Thyroid gland (tissue), 4 donors: ENCODE data around the gene BMERB1.

Source experiments
- POLR2A ChIP-seq, 2 donors: fragments of 450-650 bp; IDR thresholded peaks; one replicate each; pipeline ENCODE4 v1.6.1; 2017; ENCODE audit warnings: antibody characterized with exemption in 2 of 2, mild to moderate bottlenecking in 2 of 2, moderate library complexity in 1 of 2
- TF ChIP-seq, protein P1 (sequence below), 6 experiments: fragments of 200-600 bp in 3 of 6; fragments of 450-650 bp in 3 of 6; sonication (generic) in 3 of 6; IDR thresholded peaks; one replicate each; pipeline ENCODE4 v1.5.1; 2016 to 2019; ENCODE audit warnings: antibody characterized with exemption in 6 of 6, mild to moderate bottlenecking in 2 of 6, inconsistent platforms in 1 of 6, moderate library complexity in 1 of 6

DNA sequence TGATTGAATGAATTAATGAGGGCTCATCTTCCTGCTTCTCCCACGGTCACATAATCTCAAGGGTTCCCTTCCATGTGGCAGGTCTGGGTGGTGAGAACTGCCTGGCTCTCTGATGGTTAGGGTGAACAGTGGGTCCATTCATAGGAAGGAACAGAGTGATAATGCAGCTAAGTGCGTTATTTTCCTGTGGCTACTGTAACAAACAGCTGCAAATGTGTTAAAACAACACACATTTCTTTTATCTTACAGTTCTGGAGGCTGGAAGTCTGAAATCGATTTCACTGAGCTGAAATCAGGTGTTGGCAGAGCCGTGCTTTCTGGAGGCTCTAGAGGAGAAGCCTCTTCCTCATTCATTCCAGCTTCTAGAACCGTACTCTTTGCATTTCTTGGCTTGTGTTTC is 95.3 kb downstream of the BMERB1 start:
- no peak for TF ChIP-seq POLR2A (IDR thresholded peaks at IDR 0.05)
- TF ChIP-seq, protein P1, sequence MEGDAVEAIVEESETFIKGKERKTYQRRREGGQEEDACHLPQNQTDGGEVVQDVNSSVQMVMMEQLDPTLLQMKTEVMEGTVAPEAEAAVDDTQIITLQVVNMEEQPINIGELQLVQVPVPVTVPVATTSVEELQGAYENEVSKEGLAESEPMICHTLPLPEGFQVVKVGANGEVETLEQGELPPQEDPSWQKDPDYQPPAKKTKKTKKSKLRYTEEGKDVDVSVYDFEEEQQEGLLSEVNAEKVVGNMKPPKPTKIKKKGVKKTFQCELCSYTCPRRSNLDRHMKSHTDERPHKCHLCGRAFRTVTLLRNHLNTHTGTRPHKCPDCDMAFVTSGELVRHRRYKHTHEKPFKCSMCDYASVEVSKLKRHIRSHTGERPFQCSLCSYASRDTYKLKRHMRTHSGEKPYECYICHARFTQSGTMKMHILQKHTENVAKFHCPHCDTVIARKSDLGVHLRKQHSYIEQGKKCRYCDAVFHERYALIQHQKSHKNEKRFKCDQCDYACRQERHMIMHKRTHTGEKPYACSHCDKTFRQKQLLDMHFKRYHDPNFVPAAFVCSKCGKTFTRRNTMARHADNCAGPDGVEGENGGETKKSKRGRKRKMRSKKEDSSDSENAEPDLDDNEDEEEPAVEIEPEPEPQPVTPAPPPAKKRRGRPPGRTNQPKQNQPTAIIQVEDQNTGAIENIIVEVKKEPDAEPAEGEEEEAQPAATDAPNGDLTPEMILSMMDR (IDR thresholded peaks at IDR 0.05) = no peak
